GM23338 (cell line): ENCODE data around the gene SLC43A2.

Experiments used
- CTCF ChIP-seq, 2 experiments: fragments of 200-600 bp in 1 of 2; sonication (generic) in 1 of 2; conservative IDR thresholded peaks; 2 replicates each; pipeline versions ENCODE4 v1.5.1 to v1.6.1; 2016 to 2017; ENCODE audit warnings: antibody characterized with exemption in 2 of 2, low read depth in 2 of 2, mild to moderate bottlenecking in 2 of 2, moderate library complexity in 1 of 2
- ETS1 ChIP-seq: IDR thresholded peaks from 2 replicates; pipeline ENCODE4 v1.6.1; 2016; ENCODE audit warnings: antibody characterized with exemption
- EZH2 ChIP-seq: fragments of 200-600 bp; sonication (generic); IDR thresholded peaks from one replicate; pipeline ENCODE4 v1.8.0; 2017; ENCODE audit warnings: antibody characterized with exemption, mild to moderate bottlenecking, low read depth; ENCODE audit not compliant: unreplicated experiment
- EZH2phosphoT487 ChIP-seq: fragments of 200-600 bp; sonication (generic); IDR thresholded peaks from one replicate; pipeline ENCODE4 v1.8.1; 2018; ENCODE audit warnings: antibody characterized with exemption; ENCODE audit not compliant: unreplicated experiment
- JUNB ChIP-seq: IDR thresholded peaks from one replicate; pipeline ENCODE4 v1.6.1; 2016; ENCODE audit warnings: antibody characterized with exemption; ENCODE audit not compliant: unreplicated experiment
- POLR2AphosphoS5 ChIP-seq: IDR thresholded peaks from 2 replicates; pipeline ENCODE4 v1.6.1; 2016; ENCODE audit warnings: antibody characterized with exemption, low read depth
- REST ChIP-seq: IDR thresholded peaks from one replicate; pipeline ENCODE4 v1.6.1; 2018; ENCODE audit warnings: antibody characterized with exemption; ENCODE audit not compliant: unreplicated experiment
- ZNF331 ChIP-seq: fragments of 250-450 bp; sonication (Bioruptor Pico); IDR thresholded peaks from 2 replicates; pipeline ENCODE4 v1.5.0; 2020; ENCODE audit warnings: low read depth, mild to moderate bottlenecking, moderate library complexity

GRCh38 chr17:1553354-1554266 is 75.0 kb downstream of the SLC43A2 start:
- TF ChIP-seq CTCF (conservative IDR thresholded peaks at IDR 0.05; ENCODE audit: low read depth in 2 of 2): no peak
- no peak for TF ChIP-seq POLR2AphosphoS5
- no peak for TF ChIP-seq EZH2
- no peak for TF ChIP-seq ZNF331 (CRISPR knock-in tag)
- TF ChIP-seq REST: no peak
- no peak for TF ChIP-seq JUNB
- TF ChIP-seq EZH2phosphoT487: no peak
- TF ChIP-seq ETS1: no peak
